Measurements from ENCODE around the gene TRPC4.

- TF ChIP-seq CTCF (conservative IDR thresholded peaks at IDR 0.05 in 1 of 2, IDR thresholded peaks at IDR 0.05 in 1 of 2; ENCODE audit: extremely low read depth in 1 of 2, insufficient read depth in 1 of 2, low read depth in 1 of 2, low read length in 2 of 2) (no peak), EZH2 (IDR thresholded peaks at IDR 0.05; ENCODE audit: borderline replicate concordance, low read length) (no peak)
Measured at GRCh38 chr13:37597477-37598025, 272.0 kb downstream of the TRPC4 start.
